GM19467 (cell line): ENCODE results near the gene TEX26.

ENCODE experiments used
- ATAC-seq: cut with Tn5 transposase; IDR thresholded peaks from one replicate; pipeline ENCODE4 v1.9.1; 2021; ENCODE audit warnings: mild to moderate bottlenecking, moderate library complexity; ENCODE audit not compliant: unreplicated experiment

TEX26 gene

GRCh38 chr13:31011193-31011860 is 78.9 kb downstream of the TEX26 start:
- ATAC-seq = no peak

- ATAC-seq = no peak
Measured at GRCh38 chr13:31011901-31012654, 79.6 kb downstream of the TEX26 start.

GRCh38 chr13:31012655-31013024 is 80.2 kb downstream of the TEX26 start:
- ATAC-seq = no peak

GRCh38 chr13:31014456-31014855 is 82.0 kb downstream of the TEX26 start:
- ATAC-seq = no peak

- no peak for ATAC-seq
Measured at GRCh38 chr13:31015199-31015598, 82.7 kb downstream of the TEX26 start.

GRCh38 chr13:31016342-31017325 is 84.2 kb downstream of the TEX26 start:
- ATAC-seq = no peak

GRCh38 chr13:31018511-31018910 is 86.1 kb downstream of the TEX26 start:
- ATAC-seq = no peak

GRCh38 chr13:31020996-31021395 is 88.5 kb downstream of the TEX26 start:
- no peak for ATAC-seq

GRCh38 chr13:31022288-31022895 is 89.9 kb downstream of the TEX26 start:
- no peak for ATAC-seq

- no peak for ATAC-seq
Measured at GRCh38 chr13:31022928-31023530, 90.6 kb downstream of the TEX26 start.
